KMS-11 (cell line): Measurements from ENCODE around the gene LZTS2.
A peak's percentile ranks its signal among the peaks of the same experiment; 100 is the strongest.

Source experiments
- H2AFZ ChIP-seq: fragments of 200-600 bp; sonication (generic); 2 replicates; pipeline ENCODE4 v1.6.1; 2016; ENCODE audit warnings: antibody characterized with exemption, mixed run types, low read depth
- H3K27ac ChIP-seq: fragments of 200-600 bp; sonication (generic); 2 replicates; pipeline ENCODE4 v1.6.1; 2016; ENCODE audit warnings: mild to moderate bottlenecking, mixed run types
- H3K27me3 ChIP-seq: fragments of 200-600 bp; sonication (generic); 2 replicates; pipeline ENCODE4 v1.6.1; 2017; ENCODE audit warnings: mild to moderate bottlenecking, low read depth, mixed run types, moderate library complexity; ENCODE audit not compliant: insufficient read depth
- H3K36me3 ChIP-seq: fragments of 200-600 bp; sonication (generic); 2 replicates; pipeline ENCODE4 v1.6.1; 2017; ENCODE audit warnings: mild to moderate bottlenecking, mixed run types; ENCODE audit not compliant: insufficient read depth
- H3K4me1 ChIP-seq: fragments of 200-600 bp; sonication (generic); 2 replicates; pipeline ENCODE4 v1.6.1; 2016; ENCODE audit warnings: mild to moderate bottlenecking, low read depth, mixed run types; ENCODE audit not compliant: poor library complexity, severe bottlenecking
- H3K4me2 ChIP-seq: fragments of 200-600 bp; sonication (generic); 2 replicates; pipeline ENCODE4 v1.7.0; 2016; ENCODE audit warnings: mild to moderate bottlenecking, mixed run types
- H3K4me3 ChIP-seq: fragments of 200-600 bp; sonication (generic); IDR thresholded peaks from 2 replicates; pipeline ENCODE4 v1.6.1; 2017; ENCODE audit warnings: low read depth, low read length, mixed read lengths; ENCODE audit not compliant: insufficient read depth
- H3K79me2 ChIP-seq: fragments of 200-600 bp; sonication (generic); 2 replicates; pipeline ENCODE4 v1.6.1; 2016; ENCODE audit warnings: low read depth, mixed run types; ENCODE audit not compliant: insufficient read depth
- H3K9ac ChIP-seq: fragments of 200-600 bp; sonication (generic); 2 replicates; pipeline ENCODE4 v1.6.1; 2016; ENCODE audit warnings: mild to moderate bottlenecking, mixed run types
- H4K20me1 ChIP-seq: fragments of 200-600 bp; sonication (generic); 2 replicates; pipeline ENCODE4 v1.6.1; 2016; ENCODE audit warnings: mild to moderate bottlenecking, mixed run types; ENCODE audit not compliant: insufficient read depth
- TF ChIP-seq, protein P1 (sequence below): fragments of 200-600 bp; sonication (generic); conservative IDR thresholded peaks from 2 replicates; pipeline ENCODE4 v1.6.1; 2017; ENCODE audit warnings: low read depth, mild to moderate bottlenecking, antibody characterized with exemption, low read length, moderate library complexity, mixed read lengths

Gene LZTS2

DNA sequence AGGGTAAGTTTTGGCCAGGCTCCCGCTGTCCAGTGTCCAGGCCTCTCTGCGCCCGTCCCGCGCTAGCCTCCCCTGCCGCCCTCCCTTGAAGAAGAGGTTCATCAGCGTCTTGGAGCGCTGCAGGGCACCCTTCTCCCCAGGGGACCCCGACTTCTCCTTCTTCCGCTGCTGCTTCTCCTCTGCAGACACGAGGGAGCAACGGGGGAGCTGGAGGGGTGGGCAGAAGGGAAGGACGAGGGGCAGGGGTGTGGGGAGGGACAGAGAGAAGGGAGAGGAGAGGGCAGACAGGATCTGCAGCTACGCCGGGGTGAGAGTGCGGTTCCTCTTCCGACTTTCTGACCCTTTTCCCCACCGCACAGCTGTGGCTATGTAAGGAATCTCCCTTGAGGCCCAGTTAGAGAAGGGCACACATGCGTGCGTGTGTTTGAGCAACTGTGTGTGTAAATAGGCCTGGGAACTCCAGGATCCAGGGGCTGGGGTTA is 18.6 kb downstream of the LZTS2 start:
- H3K27ac ChIP-seq = no peak overlapping the region
- H3K4me2 ChIP-seq = no peak overlapping the region
- H4K20me1 ChIP-seq = no peaks in the 10 kb centered on the region
- peaks cover 11% of the 10 kb centered on the region; the same call in 1 of the 2 replicates for H3K27me3 ChIP-seq
- H3K4me1 ChIP-seq = peaks cover 12% of the 10 kb centered on the region
- no peak overlapping the region for H3K9ac ChIP-seq
- TF ChIP-seq, protein P1, sequence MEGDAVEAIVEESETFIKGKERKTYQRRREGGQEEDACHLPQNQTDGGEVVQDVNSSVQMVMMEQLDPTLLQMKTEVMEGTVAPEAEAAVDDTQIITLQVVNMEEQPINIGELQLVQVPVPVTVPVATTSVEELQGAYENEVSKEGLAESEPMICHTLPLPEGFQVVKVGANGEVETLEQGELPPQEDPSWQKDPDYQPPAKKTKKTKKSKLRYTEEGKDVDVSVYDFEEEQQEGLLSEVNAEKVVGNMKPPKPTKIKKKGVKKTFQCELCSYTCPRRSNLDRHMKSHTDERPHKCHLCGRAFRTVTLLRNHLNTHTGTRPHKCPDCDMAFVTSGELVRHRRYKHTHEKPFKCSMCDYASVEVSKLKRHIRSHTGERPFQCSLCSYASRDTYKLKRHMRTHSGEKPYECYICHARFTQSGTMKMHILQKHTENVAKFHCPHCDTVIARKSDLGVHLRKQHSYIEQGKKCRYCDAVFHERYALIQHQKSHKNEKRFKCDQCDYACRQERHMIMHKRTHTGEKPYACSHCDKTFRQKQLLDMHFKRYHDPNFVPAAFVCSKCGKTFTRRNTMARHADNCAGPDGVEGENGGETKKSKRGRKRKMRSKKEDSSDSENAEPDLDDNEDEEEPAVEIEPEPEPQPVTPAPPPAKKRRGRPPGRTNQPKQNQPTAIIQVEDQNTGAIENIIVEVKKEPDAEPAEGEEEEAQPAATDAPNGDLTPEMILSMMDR = no peak
- H3K36me3 ChIP-seq = no peaks in the 10 kb centered on the region
- H3K79me2 ChIP-seq = no peaks in the 10 kb centered on the region
- H2AFZ ChIP-seq = no peak overlapping the region
- H3K4me3 ChIP-seq = no peak overlapping the region

- H3K4me3 ChIP-seq = no peak overlapping the region
- H3K4me2 ChIP-seq = no peak overlapping the region
- H3K9ac ChIP-seq = no peak overlapping the region
- H3K27me3 ChIP-seq = peaks cover 11% of the 10 kb centered on the region; the same call in 1 of the 2 replicates
- peaks cover 8% of the 10 kb centered on the region for H3K4me1 ChIP-seq
- H2AFZ ChIP-seq = no peak overlapping the region; the same call in 1 of the 2 replicates
- H3K79me2 ChIP-seq = no peaks in the 10 kb centered on the region
- no peaks in the 10 kb centered on the region for H4K20me1 ChIP-seq
- H3K36me3 ChIP-seq = no peaks in the 10 kb centered on the region
- TF ChIP-seq, protein P1 = peak; percentile 61
- no peak overlapping the region for H3K27ac ChIP-seq
These were observed 19.2 kb downstream of the LZTS2 start for GRCh38 chr10:101018600-101019439.

DNA sequence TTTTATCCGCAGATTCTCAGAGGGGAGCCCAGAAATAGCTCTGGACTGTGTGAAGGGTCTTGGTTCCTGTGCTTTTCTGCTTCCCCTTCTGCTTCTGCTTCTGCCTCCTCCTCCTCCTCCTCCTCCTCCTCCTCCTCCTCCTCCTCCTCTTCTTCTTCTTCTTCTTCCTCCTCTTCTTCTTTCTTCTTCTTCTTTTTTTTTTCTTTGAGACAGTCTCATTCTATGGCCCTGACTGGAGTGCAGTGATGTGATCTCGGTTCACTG is 19.8 kb downstream of the LZTS2 start:
- Histone ChIP-seq H3K4me2 (no peak overlapping the region), H3K36me3 (no peaks in the 10 kb centered on the region), H3K9ac (no peak overlapping the region), H3K4me3 (no peak overlapping the region), H3K27me3 (peaks cover 11% of the 10 kb centered on the region; the same call in 1 of the 2 replicates), H3K27ac (no peak overlapping the region), H3K79me2 (no peaks in the 10 kb centered on the region), H3K4me1 (peaks cover 4% of the 10 kb centered on the region), H4K20me1 (no peaks in the 10 kb centered on the region), H2AFZ (no peak overlapping the region)
- TF ChIP-seq, protein P1 = no peak

DNA sequence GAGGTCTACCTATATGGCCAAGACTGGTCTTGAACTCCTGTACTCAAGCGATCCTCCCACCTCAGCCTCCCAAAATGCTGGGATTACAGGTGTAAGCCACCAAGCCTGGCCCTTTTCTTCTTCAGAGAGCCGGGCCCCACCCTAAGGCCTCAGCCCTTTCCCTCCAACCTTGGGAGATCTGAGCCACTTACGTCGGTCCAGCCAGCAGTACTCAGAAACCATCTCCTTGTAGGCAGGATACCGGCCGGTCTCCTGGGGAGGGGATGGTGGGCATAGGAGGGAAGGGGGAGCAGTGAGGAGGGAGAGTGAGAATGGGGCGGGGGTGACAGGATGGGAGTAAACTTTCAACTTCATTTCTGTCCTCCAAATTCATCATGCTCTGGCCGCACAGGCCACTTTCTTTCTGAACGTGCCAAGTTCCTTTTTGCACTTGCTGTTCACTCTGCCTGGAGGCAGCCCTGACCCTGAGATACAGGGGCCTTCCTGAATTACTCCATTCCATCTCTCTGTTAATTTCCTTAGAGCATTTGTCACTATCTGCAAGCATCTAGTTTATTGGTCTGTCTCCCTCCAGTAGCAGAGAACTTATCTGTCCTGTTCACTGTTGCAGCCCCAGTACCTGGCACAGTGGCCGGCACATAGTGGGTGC is 20.9 kb downstream of the LZTS2 start:
- no peak overlapping the region for H2AFZ ChIP-seq
- H3K79me2 ChIP-seq = no peaks in the 10 kb centered on the region
- no peaks in the 10 kb centered on the region for H3K36me3 ChIP-seq
- peaks cover 11% of the 10 kb centered on the region; the same call in 1 of the 2 replicates for H3K27me3 ChIP-seq
- TF ChIP-seq, protein P1 = no peak
- no peak overlapping the region for H3K27ac ChIP-seq
- H4K20me1 ChIP-seq = no peaks in the 10 kb centered on the region
- H3K4me3 ChIP-seq = no peak overlapping the region
- no peak overlapping the region for H3K9ac ChIP-seq
- no peaks in the 10 kb centered on the region for H3K4me1 ChIP-seq
- H3K4me2 ChIP-seq = no peak overlapping the region
